ENCODE data around the gene PRM1. TPM values are rescaled to one million over a fixed set of nuclear protein-coding genes. Genes with fewer than 3 reads are reported as not detected.

The PRM1 gene
- total and polyA plus RNA-seq, 2 of the 13 experiments (the other 11 are each of a cell fraction or from before 2014, with no cell fraction given), result not detected

DNA sequence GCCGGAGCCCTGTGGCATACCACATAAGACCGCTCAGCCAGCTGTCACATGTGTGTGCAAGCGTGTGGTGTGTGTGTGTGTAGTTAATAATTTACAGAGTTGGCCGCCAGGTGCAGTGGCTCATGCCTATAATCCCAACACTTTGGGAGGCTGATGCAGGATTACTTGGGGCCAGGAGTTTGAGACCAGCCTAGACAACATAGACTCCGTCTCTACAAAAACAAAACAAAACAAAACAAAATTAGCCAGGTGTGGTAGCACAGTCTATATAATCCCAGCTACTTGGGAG, 45.5 kb downstream of the PRM1 start (continued):
- TF ChIP-seq, protein P1, sequence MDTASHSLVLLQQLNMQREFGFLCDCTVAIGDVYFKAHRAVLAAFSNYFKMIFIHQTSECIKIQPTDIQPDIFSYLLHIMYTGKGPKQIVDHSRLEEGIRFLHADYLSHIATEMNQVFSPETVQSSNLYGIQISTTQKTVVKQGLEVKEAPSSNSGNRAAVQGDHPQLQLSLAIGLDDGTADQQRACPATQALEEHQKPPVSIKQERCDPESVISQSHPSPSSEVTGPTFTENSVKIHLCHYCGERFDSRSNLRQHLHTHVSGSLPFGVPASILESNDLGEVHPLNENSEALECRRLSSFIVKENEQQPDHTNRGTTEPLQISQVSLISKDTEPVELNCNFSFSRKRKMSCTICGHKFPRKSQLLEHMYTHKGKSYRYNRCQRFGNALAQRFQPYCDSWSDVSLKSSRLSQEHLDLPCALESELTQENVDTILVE (CRISPR knock-in tag; IDR thresholded peaks at IDR 0.05), result no peak
- TF ChIP-seq, protein P2, sequence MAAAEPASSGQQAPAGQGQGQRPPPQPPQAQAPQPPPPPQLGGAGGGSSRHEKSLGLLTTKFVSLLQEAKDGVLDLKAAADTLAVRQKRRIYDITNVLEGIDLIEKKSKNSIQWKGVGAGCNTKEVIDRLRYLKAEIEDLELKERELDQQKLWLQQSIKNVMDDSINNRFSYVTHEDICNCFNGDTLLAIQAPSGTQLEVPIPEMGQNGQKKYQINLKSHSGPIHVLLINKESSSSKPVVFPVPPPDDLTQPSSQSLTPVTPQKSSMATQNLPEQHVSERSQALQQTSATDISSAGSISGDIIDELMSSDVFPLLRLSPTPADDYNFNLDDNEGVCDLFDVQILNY (CRISPR knock-in tag; conservative IDR thresholded peaks at IDR 0.05), result no peak
- no peak for TF ChIP-seq MTF2 (CRISPR knock-in tag; IDR thresholded peaks at IDR 0.05; ENCODE audit: borderline replicate concordance)
- no peak for TF ChIP-seq ZNF24 (IDR thresholded peaks at IDR 0.05)
- TF ChIP-seq ZSCAN25 (CRISPR knock-in tag; IDR thresholded peaks at IDR 0.05), result no peak
- TF ChIP-seq, protein P3, sequence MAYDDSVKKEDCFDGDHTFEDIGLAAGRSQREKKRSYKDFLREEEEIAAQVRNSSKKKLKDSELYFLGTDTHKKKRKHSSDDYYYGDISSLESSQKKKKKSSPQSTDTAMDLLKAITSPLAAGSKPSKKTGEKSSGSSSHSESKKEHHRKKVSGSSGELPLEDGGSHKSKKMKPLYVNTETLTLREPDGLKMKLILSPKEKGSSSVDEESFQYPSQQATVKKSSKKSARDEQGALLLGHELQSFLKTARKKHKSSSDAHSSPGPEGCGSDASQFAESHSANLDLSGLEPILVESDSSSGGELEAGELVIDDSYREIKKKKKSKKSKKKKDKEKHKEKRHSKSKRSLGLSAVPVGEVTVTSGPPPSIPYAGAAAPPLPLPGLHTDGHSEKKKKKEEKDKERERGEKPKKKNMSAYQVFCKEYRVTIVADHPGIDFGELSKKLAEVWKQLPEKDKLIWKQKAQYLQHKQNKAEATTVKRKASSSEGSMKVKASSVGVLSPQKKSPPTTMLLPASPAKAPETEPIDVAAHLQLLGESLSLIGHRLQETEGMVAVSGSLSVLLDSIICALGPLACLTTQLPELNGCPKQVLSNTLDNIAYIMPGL (CRISPR knock-in tag; IDR thresholded peaks at IDR 0.05; ENCODE audit: borderline replicate concordance in 1 of 2, low read depth in 1 of 2), result 0 out of 4 replicates have a peak, but pooled peaks of 1 of the 2 experiments have one; percentile 22
- TF ChIP-seq SALL1 (CRISPR knock-in tag; IDR thresholded peaks at IDR 0.05), result peak; percentile 67
- TF ChIP-seq HNRNPL (IDR thresholded peaks at IDR 0.05; ENCODE audit: low read depth, low read length), result no peak
- no peak for TF ChIP-seq FOXO1 (CRISPR knock-in tag; IDR thresholded peaks at IDR 0.05)
- TF ChIP-seq, protein P4, sequence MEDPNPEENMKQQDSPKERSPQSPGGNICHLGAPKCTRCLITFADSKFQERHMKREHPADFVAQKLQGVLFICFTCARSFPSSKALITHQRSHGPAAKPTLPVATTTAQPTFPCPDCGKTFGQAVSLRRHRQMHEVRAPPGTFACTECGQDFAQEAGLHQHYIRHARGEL (CRISPR knock-in tag; IDR thresholded peaks at IDR 0.05), result no peak
- TF ChIP-seq ZKSCAN8 (CRISPR knock-in tag; IDR thresholded peaks at IDR 0.05; ENCODE audit: borderline replicate concordance), result no peak
- TF ChIP-seq, protein P5, sequence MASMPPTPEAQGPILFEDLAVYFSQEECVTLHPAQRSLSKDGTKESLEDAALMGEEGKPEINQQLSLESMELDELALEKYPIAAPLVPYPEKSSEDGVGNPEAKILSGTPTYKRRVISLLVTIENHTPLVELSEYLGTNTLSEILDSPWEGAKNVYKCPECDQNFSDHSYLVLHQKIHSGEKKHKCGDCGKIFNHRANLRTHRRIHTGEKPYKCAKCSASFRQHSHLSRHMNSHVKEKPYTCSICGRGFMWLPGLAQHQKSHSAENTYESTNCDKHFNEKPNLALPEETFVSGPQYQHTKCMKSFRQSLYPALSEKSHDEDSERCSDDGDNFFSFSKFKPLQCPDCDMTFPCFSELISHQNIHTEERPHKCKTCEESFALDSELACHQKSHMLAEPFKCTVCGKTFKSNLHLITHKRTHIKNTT (CRISPR knock-in tag; IDR thresholded peaks at IDR 0.05), result no peak
- TF ChIP-seq, protein P6, sequence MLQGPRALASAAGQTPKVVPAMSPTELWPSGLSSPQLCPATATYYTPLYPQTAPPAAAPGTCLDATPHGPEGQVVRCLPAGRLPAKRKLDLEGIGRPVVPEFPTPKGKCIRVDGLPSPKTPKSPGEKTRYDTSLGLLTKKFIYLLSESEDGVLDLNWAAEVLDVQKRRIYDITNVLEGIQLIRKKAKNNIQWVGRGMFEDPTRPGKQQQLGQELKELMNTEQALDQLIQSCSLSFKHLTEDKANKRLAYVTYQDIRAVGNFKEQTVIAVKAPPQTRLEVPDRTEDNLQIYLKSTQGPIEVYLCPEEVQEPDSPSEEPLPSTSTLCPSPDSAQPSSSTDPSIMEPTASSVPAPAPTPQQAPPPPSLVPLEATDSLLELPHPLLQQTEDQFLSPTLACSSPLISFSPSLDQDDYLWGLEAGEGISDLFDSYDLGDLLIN (CRISPR knock-in tag; IDR thresholded peaks at IDR 0.05; ENCODE audit: borderline replicate concordance), result no peak
- no peak for TF ChIP-seq ZBTB7B (CRISPR knock-in tag; IDR thresholded peaks at IDR 0.05)
- TF ChIP-seq LCORL (IDR thresholded peaks at IDR 0.05), result no peak
- no peak for TF ChIP-seq LCORL (CRISPR knock-in tag; IDR thresholded peaks at IDR 0.05)
- TF ChIP-seq ZNF205 (CRISPR knock-in tag; IDR thresholded peaks at IDR 0.05), result 0 out of 2 replicates have a peak, but pooled peaks have one; percentile 32
- TF ChIP-seq GPN1 (CRISPR knock-in tag; IDR thresholded peaks at IDR 0.05; ENCODE audit: borderline replicate concordance), result no peak
- TF ChIP-seq MEIS2 (CRISPR knock-in tag; IDR thresholded peaks at IDR 0.05), result no peak
- TF ChIP-seq KDM2A (CRISPR knock-in tag; IDR thresholded peaks at IDR 0.05; ENCODE audit: borderline replicate concordance, low read depth), result 0 out of 2 replicates have a peak, but pooled peaks have one; percentile 15
- no peak for TF ChIP-seq KLF13 (CRISPR knock-in tag; IDR thresholded peaks at IDR 0.05)
- TF ChIP-seq RBM39 (IDR thresholded peaks at IDR 0.05; ENCODE audit: low read depth, low read length, poor library complexity, severe bottlenecking), result no peak
- TF ChIP-seq ZNF570 (CRISPR knock-in tag; IDR thresholded peaks at IDR 0.05; ENCODE audit: borderline replicate concordance), result no peak
- no peak for TF ChIP-seq ZNF274 (CRISPR knock-in tag; IDR thresholded peaks at IDR 0.05)
- TF ChIP-seq, protein P7, sequence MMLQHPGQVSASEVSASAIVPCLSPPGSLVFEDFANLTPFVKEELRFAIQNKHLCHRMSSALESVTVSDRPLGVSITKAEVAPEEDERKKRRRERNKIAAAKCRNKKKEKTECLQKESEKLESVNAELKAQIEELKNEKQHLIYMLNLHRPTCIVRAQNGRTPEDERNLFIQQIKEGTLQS (CRISPR knock-in tag; IDR thresholded peaks at IDR 0.05), result no peak
- TF ChIP-seq ZNF724P (CRISPR knock-in tag; IDR thresholded peaks at IDR 0.05; ENCODE audit: borderline replicate concordance), result no peak
